Measurements from ENCODE around the gene PAQR3. TPM values are rescaled to one million over a fixed set of nuclear protein-coding genes. Genes with fewer than 3 reads are reported as not detected.

PAQR3 gene
- total and polyA plus RNA-seq, 2 experiments from 2014 or later = 15.9 to 36.3 TPM

- TF ChIP-seq NANOG (IDR thresholded peaks at IDR 0.05; ENCODE audit: borderline replicate concordance) (no peak), CREB1 (CRISPR knock-in tag; IDR thresholded peaks at IDR 0.05; ENCODE audit: low read depth) (no peak), JUNB (IDR thresholded peaks at IDR 0.05; ENCODE audit: unreplicated experiment) (no peak), EZH2 (IDR thresholded peaks at IDR 0.05; ENCODE audit: low read depth, unreplicated experiment) (no peak)
- Histone ChIP-seq H2AFZ (no peak overlapping the region), H3K4me1 (ENCODE audit: insufficient read depth) (peaks cover 27% of the 10 kb centered on the region), H4K20me1 (replicated peaks; ENCODE audit: insufficient read depth) (no peaks in the 10 kb centered on the region), H3F3A (replicated peaks; ENCODE audit: low read depth) (no peaks in the 10 kb centered on the region), H3K27ac (ENCODE audit: low read depth) (no peak overlapping the region), H3K27me3 (ENCODE audit: insufficient read depth) (peaks cover 19% of the 10 kb centered on the region), H3K9me2 (ENCODE audit: insufficient read depth) (no peaks in the 10 kb centered on the region), H3K36me3 (ENCODE audit: insufficient read depth) (no peaks in the 10 kb centered on the region), H3K4me3 (no peak overlapping the region), H3K4me2 (no peak overlapping the region), H3K79me2 (replicated peaks; ENCODE audit: insufficient read depth) (peaks cover 18% of the 10 kb centered on the region)
- Mint-ChIP-seq H3K27me3 (ENCODE audit: insufficient read depth, low read depth, poor library complexity) (peaks cover 12% of the 10 kb centered on the region), H3K4me1 (peaks cover 37% of the 10 kb centered on the region), H3K4me3 (no peak overlapping the region), H3K9me3 (no peaks in the 10 kb centered on the region), H3K36me3 (ENCODE audit: low read depth) (no peaks in the 10 kb centered on the region), H3K27ac (no peak overlapping the region)
- ATAC-seq = no peak
- DNase-seq (ENCODE audit: low spot score) = no peak
Observed at GRCh38 chr4:78940752-78941151, 1.5 kb upstream of the PAQR3 start.

- Mint-ChIP-seq H3K27me3 (ENCODE audit: insufficient read depth, low read depth, poor library complexity) (peaks cover 12% of the 10 kb centered on the region), H3K9me3 (no peaks in the 10 kb centered on the region), H3K4me1 (peaks cover 37% of the 10 kb centered on the region), H3K27ac (no peak overlapping the region), H3K36me3 (ENCODE audit: low read depth) (no peaks in the 10 kb centered on the region), H3K4me3 (peak overlapping the region; percentile 76)
- no peaks in the 10 kb centered on the region for H3F3A ChIP-seq (replicated peaks; ENCODE audit: low read depth)
- H2AFZ ChIP-seq = peak overlapping the region; percentile 23; the same call in 1 of the 2 replicates
- peaks cover 19% of the 10 kb centered on the region for H3K27me3 ChIP-seq (ENCODE audit: insufficient read depth)
- H3K79me2 ChIP-seq (replicated peaks; ENCODE audit: insufficient read depth) = peaks cover 18% of the 10 kb centered on the region
- H4K20me1 ChIP-seq (replicated peaks; ENCODE audit: insufficient read depth) = no peaks in the 10 kb centered on the region
- H3K9me2 ChIP-seq (ENCODE audit: insufficient read depth) = no peaks in the 10 kb centered on the region
- DNase-seq (ENCODE audit: low spot score) (no peak), ATAC-seq (peak; percentile 11; the same call in 2 of the 3 replicates)
- H3K4me1 ChIP-seq (ENCODE audit: insufficient read depth) = peaks cover 27% of the 10 kb centered on the region
- H3K4me3 ChIP-seq = peak overlapping the region; percentile 70
- no peaks in the 10 kb centered on the region for H3K36me3 ChIP-seq (ENCODE audit: insufficient read depth)
- peak overlapping the region; percentile 78 for H3K4me2 ChIP-seq
- no peak overlapping the region for H3K27ac ChIP-seq (ENCODE audit: low read depth)
- TF ChIP-seq ZNF462 (CRISPR knock-in tag; IDR thresholded peaks at IDR 0.05) (no peak), POLR2AphosphoS5 (IDR thresholded peaks at IDR 0.05; ENCODE audit: low read depth) (no peak), NANOG (IDR thresholded peaks at IDR 0.05; ENCODE audit: borderline replicate concordance) (no peak), JUNB (IDR thresholded peaks at IDR 0.05; ENCODE audit: unreplicated experiment) (no peak), ETS1 (IDR thresholded peaks at IDR 0.05) (no peak), ZNF331 (CRISPR knock-in tag; IDR thresholded peaks at IDR 0.05; ENCODE audit: low read depth) (no peak), EZH2phosphoT487 (IDR thresholded peaks at IDR 0.05; ENCODE audit: unreplicated experiment) (no peak), REST (IDR thresholded peaks at IDR 0.05; ENCODE audit: unreplicated experiment) (no peak)
Observed at GRCh38 chr4:78939667-78940008, 400 bp upstream of the PAQR3 start.

All from GM23338 (cell line).